Activated CD8-positive, alpha-beta memory T cell treated with anti-CD3 and anti-CD28 coated beads for 48 hours (primary cell): ENCODE measurements around the gene APOA1.

ENCODE experiments used
- DNase-seq, 3 experiments: peaks; one replicate each; pipeline ENCODE4 v3.0.0-alpha.2; 2020; ENCODE audit warnings: low read depth in 2 of 3, low spot score in 2 of 3

The APOA1 gene

DNA sequence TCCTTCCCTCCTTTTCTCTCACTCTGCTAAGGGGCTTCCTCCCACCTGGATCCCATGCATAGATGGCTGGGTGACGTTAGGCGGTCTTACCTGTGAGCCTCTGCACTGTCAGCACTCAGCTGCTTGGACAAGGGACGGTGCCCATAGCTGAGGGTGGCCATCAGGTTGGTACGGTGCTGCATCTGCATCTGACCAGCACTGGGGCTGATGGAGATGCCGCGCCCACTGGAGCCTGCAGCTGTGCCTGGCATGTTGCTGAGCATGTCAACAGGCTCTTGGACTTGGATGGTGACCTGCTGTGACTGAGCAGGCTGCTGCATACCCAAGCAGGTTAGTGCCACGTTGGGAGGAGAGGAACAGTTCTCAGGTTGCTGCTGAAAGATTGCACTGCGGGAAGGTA is 21.8 kb upstream of the APOA1 start:
- DNase-seq: no peak

DNA sequence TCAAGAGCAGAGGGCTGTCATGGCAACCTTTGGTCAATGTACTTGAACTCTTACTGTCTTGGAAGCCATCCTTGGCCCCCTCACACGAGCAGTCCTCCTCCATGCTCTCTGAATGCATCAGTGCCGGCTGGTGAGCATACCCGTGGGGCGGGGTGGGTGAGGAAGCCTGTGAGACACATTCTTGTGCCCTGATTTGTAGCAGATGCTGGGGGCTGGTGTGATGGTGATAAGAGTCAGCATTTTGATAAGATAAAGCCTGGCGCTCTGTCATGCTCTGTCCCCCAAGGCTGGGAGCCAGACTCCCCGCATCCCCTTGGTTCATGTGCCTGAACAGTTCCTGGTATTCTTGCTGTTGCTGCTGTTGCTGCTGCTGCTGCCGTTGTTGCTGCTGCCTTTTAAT is 20.5 kb upstream of the APOA1 start:
- DNase-seq: no peak

DNA sequence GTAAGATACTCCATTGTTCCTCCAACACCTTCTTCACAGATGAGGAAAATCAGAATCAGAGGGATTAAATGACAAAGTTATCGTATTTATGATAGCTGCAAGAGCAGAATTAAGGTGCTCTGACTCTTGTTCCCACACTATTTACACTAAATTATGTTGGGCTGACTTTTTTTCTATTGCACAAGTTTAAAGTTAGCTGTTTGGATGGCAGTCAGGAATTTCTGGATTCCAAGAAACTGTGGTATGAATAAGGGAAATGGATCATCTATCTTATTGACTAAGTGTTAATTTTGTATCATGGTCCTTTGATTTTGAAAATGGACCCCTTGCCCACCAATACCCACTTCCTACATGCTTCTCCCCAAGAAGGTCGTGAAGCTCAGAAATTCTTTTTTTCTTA is 19.9 kb upstream of the APOA1 start:
- no peak for DNase-seq

DNA sequence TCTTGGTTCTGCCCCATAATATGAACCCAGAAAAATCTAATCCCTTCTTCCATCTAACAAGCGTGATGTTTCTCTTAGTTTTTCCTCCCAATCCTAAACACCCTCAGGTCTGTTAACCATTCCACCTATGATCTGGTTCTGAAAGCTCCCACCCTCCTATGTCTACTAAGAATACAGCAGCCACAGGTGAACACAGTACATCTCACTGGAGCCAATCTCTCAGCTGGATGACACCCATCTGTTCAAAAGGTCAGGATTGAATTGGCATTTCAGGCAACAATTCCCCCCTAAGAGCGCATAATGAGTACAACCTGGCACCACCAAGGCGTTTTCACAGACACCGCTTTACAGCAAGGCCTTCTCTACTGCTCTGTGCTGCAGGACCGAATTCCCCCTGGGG is 19.0 kb upstream of the APOA1 start:
- no peak for DNase-seq

DNA sequence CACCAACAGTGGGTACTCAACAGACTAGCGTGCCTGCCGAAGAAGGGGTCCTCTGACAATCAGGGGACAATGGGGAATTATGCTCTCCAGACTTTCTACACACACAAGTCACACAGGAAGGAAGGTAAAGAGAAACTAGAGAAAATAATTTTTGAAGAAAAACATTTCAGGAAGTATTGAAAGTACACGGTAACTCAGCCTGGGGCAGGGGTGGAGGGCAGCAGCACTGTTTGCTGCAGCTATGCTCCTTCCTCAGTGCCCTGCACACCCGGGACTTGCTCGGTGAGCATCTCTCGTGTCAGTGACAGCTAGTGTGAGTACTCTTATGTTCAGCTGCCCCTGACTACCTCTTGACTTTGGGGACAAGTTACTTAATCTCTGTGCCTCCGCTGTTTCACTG is 18.0 kb upstream of the APOA1 start:
- DNase-seq: no peak

DNA sequence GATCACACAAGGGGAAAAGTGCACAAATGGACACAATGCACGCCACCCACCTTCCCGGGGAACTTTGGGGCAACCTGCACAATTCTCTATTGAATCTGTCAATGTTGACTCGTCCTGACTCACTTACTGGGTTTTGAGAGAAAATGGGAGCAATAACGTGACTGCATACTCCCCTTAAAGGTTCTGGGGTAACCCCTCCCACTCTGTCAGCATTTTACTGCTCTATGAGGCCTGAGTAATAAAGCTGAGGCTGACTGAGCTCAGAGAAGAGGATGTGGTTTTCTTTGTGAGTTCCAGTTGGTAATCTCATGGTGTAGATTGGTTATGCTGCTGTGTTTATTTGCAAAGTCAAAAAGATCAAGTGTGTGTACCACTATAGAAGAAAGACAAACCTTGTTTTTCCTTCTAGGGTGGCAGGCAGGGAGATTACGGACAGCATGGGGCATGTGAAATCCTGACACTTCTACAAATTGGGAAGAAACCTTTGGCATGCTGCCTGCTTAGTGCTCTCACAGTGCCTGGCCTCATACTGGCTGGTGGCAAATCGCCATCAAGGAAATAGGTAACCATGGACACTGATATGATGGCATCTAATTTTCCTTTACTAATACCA is 16.1 kb upstream of the APOA1 start:
- peak in 1 of 3 experiments; percentile 27 for DNase-seq

DNA sequence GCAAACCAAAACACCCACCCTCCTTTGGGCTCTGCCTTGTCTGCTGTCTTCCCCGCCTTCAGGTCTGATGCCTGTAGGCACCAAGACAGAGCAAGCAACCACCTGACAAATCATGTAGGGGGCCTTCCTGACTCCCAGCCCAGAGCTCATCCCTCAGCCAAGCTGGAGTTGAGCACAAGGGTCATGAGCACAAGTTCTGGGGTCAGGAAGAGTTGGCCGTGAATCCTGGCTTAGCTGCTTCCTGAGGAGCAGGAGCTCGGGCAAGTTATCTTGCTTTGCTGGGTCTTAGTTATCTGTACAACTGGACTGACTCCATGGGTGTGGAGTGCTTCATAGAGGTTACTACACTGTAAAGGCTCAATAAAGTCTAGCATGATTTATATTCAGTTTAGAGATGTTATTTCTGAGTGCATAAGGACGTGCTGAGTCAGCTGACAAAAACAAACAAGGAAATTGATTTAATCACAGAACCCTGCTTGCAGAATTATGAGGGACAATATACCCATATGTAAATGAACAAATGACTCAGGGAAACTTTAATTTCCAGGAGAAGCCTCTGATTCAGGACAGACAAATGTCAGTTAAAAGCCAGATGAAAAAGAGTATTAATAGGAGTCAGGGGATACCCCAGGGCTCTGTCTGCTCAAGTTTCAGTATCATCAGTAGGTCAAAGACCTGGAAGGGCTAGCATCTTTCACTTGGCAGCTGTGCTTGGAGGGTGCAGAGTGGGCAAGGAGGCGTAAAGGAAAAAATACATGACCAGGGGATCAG is 15.0 kb upstream of the APOA1 start:
- no peak for DNase-seq

DNA sequence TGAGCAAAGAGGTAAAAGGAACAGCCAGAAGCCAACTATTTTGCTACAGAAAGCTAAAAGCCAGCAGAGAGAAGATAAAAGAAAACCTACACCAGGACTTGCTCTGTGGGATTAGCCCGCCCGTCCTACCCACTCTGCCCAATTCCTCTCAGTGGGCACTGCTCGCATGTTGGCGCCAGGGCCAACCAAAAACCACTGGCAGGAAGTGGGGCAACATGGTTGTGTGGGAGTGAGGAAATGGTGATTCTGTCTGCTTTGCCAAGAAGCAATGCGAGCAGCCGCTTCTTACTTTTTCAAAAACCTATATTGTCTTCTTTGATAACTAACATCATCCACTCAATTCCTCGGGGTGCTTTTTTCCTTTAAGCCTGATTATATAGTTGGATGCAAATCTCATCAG is 14.2 kb upstream of the APOA1 start:
- DNase-seq: no peak

DNA sequence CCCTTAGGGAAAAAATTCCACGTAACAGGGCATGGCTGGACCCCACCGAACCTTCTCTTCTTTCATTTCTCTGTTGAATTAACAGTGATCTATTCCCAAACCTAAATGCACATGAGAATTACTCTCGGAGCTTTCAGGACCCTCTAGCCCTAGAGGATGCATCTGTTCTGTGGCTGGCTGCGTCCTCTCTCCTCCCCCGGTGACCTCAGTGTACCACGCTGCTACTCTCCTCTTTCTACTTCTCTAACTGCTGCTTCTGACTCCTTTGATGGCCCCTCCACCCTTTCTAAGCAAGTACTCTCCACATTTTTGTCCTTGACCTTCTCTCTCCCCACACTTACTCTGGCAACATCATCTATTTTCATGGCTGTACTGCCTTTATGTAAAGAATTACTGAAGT is 12.1 kb upstream of the APOA1 start:
- DNase-seq: no peak

DNA sequence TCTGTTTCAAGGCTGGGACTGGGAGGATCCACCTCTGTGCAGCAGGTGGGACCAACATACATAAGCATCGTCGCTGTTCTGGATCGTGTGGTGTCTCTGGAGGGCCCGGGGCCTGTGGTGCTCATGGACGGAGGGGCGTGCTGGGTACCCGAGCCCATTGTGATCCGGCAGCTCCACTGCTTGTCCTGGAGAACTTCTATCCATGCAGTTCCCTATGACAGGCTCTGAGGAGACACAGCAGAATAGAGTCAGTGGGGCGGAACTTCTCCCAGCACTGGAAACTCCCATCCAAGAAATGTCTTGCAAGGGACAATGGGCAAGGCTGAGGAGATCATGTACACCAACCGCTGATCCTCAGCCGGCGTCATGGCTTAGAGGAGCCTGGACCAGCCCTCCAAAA is 11.6 kb upstream of the APOA1 start:
- no peak for DNase-seq

DNA sequence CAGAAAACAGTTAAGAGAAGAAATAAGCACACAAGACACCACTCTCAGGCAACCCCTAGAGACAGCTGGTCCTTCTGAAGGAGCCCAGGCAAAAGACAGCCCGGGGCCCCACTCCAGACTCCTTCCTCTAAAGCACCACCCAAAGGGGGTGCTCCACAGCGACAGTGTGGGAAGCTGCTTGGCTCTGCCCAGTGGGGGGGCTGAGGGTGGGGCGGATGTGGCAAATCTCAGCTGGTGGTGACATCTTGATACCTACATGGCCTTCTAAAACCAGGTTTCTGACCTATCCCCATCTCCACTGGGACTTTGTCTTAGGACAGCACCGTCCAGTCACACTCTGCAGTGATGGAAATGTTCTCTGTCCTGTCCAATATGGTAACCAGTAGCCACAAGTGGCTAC is 10.2 kb upstream of the APOA1 start:
- DNase-seq: no peak

DNA sequence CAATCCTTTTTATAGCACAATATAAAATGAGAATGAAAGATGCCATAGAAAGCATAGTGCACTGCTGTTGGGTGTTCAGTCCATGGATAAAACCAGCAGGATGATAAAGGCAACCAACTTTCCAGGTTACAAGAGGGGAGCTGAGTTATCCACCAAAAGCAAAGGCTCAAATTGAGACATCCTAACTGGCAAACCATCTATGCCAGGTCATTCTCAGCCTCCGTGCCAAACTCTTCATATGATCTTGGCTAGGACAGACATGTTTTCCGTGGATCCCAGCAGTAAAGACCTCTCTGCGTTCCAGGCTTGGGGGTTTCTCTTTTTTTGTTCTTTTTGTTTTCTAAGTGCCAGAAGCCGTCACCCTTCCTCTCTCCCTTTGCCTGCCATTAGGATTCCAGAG is 7.3 kb upstream of the APOA1 start:
- no peak for DNase-seq

DNA sequence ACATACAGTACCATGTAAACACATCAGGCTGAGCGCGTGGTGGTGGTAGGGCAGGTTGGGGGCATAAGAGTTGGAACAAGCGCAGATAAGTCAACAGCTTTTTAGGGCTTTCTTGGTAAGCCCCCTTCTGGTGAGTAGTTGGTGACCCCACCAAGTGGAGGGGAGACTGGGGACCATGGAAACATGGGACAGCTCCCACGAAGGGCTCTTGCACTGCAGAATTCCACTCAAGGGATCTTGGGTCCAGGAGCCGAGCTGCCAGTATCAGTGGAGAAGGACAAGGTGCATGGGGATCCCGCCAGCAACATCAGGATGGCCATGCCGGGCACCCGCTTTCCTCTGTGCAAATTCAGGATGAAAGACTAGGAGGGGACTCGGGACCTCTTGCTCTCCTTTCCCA is 6.2 kb upstream of the APOA1 start:
- DNase-seq: no peak

DNA sequence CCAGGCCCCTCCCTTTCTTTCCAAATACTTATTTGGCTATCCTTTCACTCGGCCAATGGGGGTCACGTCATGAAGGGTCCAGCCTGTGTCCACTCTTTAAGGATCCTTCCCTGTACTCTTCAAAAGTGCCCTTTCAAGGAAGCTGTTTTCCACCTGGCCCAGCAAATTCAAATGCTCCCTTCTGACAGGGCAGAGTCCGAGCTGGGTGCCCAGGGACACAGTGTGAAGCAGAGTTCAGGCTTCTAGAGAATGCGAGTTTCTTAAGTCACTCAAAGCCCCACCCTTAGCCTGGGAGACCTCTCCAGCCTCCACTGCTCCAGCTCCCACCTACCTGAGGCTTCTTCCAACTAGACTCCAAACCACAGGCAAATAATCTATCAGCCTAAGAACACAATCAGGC is 5.5 kb upstream of the APOA1 start:
- DNase-seq: no peak

DNA sequence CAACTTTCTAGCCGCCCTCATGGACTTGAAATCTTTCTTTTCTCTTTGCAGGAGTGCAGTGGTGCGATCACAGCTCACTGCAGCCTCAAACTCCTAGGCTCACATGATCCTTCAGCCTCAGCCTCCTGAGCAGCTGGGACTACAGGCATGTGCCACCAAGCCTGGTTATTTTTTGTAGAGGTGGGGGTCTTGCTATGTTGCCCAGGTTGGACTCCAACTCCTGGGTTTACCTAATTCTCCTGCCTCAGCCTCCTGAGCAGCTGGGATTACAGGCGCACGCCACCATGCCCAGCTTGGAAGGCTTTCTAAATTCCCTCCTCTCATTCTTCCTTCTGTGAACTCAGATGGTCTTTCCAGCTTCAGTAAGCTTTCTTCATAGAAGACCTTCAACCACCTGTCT is 4.7 kb upstream of the APOA1 start:
- no peak for DNase-seq

DNA sequence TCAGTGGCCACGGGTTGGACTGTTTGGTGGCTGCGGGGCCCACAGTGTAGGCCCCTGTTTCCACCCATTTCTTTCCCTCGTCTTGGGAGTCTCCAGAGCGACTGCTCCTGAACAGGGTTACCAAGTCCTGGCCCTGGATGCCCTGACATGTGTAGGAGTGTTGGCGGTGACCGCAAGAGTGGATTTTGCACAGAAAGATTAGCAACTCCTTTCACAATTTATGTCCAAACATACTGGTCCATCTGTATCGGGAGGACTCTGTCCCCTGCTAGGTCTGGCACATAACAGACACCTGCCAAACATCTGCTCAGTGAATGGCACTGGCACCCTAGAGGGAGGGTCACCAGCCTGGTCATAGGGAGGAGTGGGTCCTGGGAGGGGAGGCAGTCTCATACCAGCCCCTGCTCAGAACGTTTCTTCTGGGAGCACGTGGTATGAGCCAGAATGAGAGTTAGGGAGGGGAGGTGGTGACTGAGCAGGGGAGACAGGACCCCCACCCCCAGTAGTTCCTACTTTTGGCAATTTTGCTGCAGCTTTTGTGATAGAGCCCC is 3.4 kb upstream of the APOA1 start:
- DNase-seq: no peak

DNA sequence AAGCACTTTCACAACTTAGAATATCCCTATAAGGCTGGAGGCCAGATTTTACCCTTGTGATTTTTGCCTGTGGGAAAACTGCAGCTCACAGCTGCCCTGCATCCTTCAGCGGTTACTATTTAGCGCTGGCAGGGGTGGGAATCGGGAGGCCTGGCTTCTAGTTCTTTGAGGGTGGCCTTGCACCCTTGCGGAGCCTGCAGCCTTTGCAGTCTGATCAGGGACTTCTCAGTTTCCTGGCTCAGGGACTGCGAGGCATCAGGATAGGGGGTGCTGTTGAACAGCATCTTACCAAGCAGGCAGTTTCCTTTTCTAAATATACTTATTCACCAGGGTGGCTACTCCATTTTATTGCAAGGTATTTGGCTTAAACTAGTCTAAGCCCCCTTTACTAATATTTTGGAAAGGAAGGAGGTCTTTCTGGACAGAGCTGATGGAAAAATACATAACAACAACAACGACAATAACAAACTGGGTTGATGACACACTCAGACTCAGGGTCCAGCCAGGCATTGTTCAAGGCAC is 2.9 kb upstream of the APOA1 start:
- no peak for DNase-seq

DNA sequence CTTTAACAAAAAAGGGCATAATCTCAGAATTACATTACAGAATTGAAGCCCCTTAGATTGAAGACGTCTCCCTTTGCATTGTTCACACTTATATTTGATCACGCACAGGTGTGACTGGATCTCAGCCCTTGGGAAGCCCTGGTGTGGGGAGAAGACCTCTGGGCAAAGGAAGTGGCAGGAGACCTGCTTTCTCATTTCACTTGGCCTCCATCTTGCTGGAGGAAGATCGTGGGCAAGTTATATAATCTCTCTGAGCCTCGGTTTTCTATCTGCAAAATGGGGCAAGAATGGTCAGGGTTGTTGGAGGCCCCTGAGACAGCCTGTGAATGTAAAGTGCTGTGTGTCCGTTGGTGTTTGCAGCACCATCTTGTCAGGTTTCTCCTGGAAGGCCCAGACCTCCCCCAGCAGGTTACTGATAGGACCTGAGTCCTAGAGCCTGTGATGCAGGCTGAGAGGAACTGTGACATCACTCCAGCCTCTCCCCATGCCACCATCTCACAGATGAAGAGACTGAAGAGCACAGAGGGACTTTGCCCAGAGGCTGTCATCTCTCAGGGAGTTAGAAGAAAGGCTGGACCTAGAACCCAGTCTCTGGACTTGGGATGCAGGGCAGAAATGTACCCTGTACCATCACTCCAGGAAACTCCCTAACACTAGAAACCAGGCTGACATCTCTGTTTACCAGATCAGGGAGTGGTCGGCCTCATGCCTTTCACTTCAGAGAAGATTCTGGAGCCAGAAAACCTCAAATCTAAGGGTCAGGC is 1.1 kb upstream of the APOA1 start:
- no peak for DNase-seq

DNA sequence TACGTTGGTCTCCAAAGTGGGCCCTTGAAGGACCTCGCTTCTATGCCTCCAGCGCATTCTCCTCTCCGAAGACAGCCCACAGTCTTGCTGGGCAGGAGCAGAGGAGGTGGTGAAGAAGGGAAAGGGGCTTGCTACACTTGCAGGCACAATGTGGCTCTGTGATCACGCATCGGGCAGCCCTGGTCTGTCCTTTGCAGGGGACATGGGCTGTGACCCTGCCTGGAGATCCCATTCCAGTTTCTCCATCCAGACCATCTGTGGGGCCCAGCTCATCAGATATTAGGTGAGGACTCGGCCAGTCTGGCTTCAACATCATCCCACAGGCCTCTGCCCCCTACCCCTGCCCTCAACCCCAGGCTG is 810 bp downstream of the APOA1 start:
- DNase-seq: no peak

DNA sequence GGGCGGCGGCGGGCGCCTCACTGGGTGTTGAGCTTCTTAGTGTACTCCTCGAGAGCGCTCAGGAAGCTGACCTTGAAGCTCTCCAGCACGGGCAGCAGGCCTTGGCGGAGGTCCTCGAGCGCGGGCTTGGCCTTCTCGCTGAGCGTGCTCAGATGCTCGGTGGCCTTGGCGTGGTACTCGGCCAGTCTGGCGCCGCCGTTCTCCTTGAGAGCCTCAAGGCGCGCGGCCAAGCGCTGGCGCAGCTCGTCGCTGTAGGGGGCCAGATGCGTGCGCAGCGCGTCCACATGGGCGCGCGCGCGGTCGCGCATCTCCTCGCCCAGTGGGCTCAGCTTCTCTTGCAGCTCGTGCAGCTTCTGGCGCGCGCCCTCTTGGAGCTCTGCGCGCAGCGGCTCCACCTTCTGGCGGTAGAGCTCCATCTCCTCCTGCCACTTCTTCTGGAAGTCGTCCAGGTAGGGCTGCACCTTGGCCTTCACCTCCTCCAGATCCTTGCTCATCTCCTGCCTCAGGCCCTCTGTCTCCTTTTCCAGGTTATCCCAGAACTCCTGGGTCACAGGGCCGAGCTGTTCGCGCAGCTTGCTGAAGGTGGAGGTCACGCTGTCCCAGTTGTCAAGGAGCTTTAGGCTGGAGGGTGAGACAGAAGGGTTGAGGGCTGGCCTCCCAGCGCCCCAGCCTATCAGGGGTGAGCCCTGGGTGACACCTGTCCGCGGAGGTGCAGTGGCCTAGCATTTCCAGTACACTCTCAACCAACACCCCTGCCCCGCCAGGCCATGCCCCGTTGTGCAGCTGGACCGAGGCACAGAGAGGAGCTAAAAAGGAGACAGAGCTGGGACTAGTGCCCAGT is 1.4 kb downstream of the APOA1 start:
- peak; percentile 49 to 61 (median 53) for DNase-seq
